ENCODE data around the gene HVCN1.

DNA sequence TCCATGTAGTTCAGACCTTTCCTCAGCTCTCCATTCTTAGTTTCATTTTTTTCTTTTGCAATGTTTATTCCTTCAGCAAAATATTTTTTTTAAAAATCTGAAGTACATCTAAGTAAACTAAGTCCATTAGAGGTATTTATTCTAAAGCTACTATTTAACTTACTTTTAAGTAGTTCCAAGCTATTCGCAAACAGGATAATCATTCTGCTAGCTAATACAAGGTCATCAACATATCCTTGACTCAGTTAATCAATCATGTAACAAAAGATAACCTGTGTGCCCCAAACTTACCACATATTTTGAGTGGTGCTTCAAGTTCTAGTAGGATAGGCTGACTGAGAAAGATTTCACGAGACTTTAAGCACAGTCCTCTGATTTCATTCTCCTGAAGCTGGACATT lies 42.6 kb upstream of the HVCN1 start:
- TF ChIP-seq, protein P1, sequence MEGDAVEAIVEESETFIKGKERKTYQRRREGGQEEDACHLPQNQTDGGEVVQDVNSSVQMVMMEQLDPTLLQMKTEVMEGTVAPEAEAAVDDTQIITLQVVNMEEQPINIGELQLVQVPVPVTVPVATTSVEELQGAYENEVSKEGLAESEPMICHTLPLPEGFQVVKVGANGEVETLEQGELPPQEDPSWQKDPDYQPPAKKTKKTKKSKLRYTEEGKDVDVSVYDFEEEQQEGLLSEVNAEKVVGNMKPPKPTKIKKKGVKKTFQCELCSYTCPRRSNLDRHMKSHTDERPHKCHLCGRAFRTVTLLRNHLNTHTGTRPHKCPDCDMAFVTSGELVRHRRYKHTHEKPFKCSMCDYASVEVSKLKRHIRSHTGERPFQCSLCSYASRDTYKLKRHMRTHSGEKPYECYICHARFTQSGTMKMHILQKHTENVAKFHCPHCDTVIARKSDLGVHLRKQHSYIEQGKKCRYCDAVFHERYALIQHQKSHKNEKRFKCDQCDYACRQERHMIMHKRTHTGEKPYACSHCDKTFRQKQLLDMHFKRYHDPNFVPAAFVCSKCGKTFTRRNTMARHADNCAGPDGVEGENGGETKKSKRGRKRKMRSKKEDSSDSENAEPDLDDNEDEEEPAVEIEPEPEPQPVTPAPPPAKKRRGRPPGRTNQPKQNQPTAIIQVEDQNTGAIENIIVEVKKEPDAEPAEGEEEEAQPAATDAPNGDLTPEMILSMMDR (IDR thresholded peaks at IDR 0.05; ENCODE audit: low read depth, low read length): no peak
- TF ChIP-seq EZH2phosphoT487 (IDR thresholded peaks at IDR 0.05; ENCODE audit: low read depth): no peak

All from OCI-LY3 (cell line).